Skin of body (tissue), 2 donors: Measurements from ENCODE around the gene INTS4. TPM values are rescaled to one million over a fixed set of nuclear protein-coding genes. Genes with fewer than 3 reads are reported as not detected.
"Not testable (repeated sequence)": the region's sequence is repeated elsewhere in the genome, so short reads cannot be mapped to it uniquely, and the experiment has no call there.

ENCODE experiments used
- DNase-seq: peaks from one replicate; lab custom pipeline; 2025; lab: John Stamatoyannopoulos, UW
- total RNA-seq: library from RNA; depleted of rRNA; stranded (reverse); fragments of >200 nt; gene quantifications from one replicate; pipeline ENCODE4 v1.2.3, GENCODE V29; 2014

The INTS4 gene
- total RNA-seq, 1 donor from 2014 or later, result 43.2 TPM

DNA sequence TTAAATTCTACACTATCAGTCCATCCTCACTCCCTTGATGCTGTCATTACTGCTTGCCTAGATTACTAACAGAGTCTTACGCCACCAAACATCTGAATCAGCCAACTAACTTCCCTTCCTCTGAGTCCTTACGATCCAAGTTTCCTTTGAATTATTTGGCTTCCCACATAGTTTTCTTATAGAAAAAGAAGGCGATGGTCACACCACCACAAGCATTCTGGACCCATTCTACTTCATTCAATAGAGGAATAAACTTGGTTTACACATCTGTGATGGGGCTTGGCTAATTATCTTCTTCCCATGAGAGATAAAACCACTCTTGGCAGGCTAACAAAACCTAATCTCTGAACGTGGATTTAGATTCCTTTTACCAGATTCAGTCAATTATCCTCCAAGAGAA is 35.0 kb downstream of the INTS4 start:
- DNase-seq, result no peak

DNA sequence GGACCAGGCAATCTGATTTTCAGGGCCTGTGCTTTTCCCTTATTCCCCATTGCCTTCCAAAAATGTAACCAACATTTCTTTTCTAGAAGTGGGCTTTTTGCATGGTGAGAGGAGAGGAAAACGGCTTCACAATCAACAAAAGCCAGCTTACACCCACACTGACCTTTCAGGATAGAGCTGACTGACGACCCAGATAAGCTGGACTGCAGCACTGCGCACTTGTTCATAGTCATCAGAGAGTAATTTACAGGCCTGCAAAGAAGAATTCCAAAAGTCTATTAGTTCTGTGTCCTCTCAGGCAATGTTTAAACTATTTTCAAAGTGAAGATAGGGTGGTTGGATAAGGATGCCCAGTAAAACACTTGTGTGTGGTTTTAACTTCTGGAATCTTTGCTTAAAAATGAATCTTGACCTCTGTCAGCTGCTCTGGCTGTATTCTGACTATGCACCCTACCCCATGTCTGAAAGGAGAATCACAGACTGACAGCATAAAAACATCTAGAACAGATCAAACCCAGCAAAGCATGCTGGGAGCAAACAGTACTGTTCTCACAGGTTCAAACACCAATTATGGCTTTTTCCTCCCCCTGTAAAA is 35.8 kb downstream of the INTS4 start:
- DNase-seq, result not testable (repeated sequence)

DNA sequence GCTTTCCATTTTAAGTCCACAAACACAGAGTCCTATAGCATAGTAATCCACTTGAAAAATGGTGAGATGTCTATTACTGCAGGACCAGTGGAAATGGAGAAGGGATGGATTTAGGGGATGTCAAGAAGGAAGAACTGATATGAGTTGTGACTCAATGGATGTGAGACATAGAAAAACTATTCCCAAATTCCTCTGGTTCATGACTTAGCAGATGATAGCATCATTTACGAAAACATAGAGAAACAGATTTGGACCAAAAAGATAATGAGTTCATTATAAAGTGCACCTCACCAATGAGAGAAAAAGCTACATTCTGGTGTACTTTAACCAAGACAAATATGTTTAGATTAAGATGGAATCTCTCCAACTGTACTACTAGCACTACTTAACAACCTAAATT is 51.2 kb downstream of the INTS4 start:
- DNase-seq, result not testable (repeated sequence)

DNA sequence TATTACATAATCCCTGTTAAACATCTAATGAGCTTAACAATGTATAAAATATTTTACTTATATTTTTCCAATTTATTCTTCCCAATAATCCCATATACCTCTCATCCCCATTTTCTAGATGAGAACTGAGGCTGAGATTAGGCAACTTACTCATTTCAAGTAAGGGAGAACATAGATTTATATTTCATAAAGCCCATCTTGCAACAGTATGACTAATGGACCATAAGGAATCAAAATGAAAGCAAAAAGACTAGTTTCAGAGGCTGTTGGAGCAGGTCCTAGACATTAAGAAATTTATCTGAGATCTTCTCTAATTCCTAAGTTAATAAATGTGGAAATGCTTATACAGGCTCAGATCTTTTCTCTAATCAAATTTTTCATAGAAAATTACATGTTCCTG is 52.0 kb downstream of the INTS4 start:
- DNase-seq, result not testable (repeated sequence)

DNA sequence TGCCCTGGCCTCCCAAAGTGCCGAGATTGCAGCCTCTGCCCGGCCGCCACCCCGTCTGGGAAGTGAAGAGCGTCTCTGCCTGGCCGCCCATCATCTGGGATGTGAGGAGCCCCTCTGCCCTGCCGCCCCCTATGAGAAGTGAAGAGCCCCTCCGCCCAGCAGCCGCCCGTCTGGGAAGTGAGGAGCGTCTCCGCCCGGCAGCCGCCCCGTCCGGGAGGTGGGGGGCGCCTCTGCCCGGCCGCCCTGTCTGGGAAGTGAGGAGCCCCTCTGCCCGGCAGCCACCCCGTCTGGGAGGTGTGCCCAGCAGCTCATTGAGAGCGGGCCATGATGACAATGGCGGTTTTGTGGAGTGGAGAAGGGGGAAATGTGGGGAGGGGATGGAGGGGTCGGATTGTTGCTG is 60.9 kb downstream of the INTS4 start:
- DNase-seq, result not testable (repeated sequence)

DNA sequence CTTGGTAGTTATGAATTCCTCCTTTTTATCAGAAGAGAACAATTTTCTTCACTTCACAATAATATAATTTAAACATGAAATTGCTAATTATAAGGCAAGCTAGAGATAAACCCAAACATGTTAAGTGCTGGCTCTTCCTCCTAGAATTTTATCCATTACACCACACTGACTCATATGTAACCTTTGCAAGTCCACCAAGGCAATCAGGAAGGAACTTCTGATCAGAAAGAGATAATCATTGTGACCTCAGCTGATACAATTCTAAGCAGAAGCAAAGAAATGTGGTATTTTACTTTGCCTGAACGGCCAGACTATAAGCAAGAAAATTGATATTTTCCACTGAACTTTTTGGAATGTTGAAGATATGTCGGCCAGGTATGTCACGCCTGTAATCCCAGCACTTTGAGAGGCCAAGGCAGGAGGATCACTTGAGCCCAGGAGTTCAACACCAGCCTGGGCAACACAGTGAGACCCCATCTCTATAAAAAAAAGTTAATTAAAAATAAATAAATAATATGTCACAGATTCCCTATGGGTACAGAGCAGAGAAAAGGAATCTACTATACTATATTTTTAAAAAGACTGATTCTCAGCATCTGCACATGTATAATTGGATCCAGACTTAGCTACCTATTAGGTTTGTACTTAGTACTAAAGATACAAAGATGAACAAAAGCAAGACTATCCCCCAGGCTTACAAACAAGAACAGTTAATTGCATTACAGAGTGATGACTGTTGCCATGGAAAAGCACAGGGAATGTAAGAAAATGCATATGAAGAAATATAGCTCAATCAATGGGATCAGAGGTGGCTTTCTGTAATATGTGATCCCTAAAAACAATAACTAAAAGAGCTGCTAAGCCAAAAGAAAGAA is 63.9 kb downstream of the INTS4 start:
- not testable (repeated sequence) for DNase-seq

DNA sequence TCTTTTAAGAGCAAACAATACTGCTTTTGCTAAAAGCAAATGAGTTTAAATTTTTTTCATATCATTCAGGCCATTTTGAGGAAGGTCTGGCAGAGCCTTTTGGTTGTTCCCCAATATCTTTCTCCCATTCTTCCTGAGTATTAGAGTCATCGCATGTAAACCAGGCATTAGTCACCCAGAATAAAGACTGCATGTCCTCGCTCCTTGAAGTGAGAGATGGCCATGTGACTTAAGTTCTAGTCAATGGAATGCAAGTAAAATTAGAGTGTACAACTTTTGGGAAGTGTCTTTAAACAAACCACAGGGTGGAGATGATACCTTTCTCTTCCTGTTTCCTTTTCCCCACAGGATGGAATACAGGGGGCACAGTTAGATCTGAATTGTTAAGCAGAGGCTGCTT is 76.8 kb downstream of the INTS4 start:
- not testable (repeated sequence) for DNase-seq

DNA sequence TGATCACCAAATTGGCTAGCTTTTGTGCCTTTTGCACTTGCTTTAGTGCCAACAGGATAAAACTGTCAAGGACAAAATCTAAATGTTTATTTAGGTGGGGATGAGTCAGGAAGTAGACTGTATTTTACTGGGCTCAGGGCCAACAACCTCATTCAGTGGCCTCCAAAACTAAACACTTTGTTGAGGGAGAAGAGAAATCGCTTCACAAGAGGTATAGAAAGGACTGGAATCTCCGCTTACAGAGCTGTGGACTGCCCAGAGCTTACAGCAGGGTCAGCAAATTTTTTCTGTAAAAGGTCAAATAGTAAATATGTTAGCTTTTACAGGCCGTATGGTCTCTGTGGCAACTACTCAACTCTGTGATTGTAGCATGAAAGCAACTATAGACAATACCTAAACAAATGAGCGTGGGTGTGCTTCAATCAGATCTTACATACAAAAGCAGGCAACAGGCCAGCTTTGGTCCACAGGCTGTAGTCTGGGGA is 80.1 kb downstream of the INTS4 start:
- not testable (repeated sequence) for DNase-seq

DNA sequence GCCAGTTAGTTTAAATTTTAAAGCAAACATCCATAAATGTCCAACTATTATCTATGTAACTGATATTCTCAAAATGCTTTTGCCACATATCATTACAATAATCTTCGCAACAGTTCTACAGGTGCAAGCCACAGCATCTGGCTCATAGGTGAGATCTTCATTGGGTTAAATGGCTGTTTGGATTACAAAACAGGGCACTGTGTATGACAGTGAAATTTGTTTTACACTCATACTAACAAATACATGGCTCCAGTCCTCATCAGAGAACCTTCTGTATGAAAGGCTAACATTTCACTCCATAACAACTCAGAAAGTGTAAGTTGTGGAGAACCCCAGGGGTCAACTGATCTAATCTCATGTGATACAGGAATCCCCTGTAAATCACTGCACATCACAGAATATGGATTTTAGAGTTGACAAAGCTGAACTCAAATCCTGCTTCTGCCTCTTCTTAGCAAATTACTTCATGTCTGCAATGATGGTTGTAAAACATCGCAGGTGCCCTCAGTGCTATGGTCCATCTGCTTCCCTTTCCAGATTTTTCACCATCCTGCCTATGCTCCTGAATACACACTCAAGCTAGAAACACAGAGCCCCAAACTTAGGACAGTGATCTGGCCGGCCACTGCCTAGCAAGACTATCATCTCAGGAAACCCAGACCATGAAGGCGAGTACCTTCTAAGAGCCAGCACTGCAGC is 80.7 kb downstream of the INTS4 start:
- not testable (repeated sequence) for DNase-seq

DNA sequence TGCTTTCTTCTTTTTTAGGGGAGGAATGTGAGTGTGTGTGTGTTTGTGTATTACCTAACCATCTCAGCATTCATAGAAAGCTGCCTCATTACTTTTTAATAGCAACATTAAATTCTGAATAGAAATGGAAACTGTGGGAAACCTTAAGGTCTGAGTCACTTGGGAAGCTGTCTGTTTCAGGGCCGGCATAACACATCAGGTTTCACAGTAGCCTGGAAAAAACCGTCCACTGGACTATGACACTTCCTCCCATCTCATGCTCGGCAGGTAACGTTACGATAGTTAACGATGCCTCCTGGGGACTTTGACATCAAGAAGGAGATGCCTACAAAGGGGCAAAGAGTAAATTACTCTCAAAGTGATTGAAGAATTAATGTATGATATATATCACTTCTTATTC is 83.6 kb downstream of the INTS4 start:
- not testable (repeated sequence) for DNase-seq

DNA sequence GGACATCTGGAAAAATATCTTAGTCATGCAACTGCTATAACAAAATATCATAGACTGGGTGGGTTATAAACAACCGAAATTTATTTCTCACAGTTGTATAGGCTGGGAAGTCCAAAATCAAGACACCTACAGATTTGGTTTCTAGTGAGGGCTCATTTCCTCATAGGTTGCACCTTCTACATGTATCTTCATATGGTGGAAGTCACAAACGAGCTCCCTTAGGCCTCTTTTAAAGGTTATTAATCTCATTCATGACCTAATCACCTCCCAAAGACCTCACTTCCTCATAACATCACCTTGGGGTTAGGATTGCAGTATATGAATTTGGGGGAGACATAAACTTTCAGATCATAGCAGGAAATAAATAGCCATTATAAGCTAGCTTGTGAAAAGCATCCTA is 85.2 kb downstream of the INTS4 start:
- DNase-seq, result no peak

DNA sequence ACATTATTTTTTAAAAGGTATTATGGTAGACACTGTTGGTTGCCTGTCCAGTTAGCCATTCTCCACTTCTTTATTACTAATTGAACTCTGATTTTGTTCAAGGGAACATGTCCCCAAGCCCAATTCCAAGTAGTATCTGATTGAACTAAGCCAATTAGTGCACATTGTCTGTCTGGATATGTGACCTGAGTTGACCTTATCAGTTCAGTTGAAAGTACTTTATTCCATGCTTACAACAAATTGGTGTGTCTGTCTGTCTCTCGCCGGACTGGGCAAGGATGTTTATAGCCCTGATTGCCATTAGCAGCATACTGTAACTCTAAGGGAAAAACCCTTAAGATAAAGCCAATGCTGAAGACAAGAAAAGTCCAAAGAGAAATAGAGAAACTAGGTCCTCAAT is 85.6 kb downstream of the INTS4 start:
- no peak for DNase-seq

DNA sequence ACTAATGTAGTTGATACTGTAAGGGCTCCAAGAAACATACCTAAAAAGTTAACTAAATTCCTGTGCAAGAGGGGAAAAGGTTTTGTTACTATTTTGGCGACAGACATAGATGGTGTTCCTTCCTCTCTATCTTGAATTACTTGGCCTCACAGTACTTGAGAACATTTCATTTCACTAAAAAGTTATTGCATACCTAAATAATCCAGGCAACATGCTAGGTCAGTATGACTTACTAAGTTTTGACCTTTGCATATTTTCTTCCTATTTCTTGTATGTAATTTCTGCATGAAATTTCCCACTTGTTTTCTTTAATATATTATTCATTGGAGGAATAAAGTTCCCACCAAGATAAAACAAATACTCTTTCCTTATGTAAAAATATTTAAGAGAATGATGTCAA is 99.5 kb downstream of the INTS4 start:
- DNase-seq, result not testable (repeated sequence)

DNA sequence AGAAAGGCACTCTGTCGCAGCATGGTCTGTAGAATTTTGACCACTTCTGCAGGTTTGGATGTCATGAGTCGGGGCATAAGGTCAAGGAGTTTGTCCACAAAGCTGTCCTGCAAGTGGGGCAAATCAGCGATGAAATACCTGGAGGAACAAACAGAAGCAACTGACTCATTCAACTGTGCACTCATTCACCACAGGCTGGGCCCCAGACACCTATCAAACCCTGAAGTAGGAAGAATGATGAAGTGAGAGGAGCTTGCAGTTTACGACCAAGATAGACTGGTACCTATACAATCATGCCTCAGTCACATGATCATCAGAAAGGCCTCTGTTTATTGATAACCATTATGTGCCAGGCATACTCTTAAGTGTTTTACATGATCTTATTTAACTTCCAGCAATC is 102.8 kb downstream of the INTS4 start:
- DNase-seq, result not testable (repeated sequence)

DNA sequence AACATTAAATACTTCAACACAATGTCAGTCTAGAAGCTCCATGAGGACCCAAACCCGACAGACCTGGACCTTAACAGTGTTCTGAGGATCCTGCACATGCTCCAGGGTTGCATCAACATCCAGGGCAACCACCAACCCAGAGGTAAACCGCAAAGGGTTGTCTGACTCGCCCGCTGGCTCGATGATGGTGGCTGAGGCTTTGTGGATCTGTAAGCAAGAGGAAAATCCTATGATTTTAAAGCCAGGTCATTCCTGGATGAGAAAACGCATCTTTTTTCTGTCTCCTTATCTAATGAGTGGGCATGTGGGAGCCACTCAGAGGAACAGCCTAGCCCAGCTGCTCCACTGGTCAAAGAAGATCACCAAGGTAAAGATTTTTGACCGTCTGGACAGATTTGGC is 103.2 kb downstream of the INTS4 start:
- not testable (repeated sequence) for DNase-seq

DNA sequence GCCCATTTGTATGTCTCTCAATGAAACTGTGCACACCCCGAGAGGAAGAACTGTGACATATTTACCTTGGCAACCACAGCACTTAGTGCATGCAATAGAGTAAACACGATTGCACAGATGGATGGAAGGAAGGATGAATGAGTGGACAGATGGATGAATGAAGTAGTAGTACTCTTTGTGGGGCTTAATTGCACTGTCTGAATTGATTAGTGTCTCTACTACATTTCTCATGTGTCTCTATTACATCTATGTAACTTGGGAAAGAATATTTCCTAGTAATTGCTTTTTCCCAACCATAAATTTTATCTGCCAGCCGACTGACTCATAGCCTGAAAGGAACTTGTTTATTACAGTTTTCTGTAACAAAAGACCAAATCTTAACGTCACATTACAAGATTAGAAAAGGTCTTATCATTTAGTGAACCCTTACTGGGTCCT is 103.8 kb downstream of the INTS4 start:
- DNase-seq, result not testable (repeated sequence)

DNA sequence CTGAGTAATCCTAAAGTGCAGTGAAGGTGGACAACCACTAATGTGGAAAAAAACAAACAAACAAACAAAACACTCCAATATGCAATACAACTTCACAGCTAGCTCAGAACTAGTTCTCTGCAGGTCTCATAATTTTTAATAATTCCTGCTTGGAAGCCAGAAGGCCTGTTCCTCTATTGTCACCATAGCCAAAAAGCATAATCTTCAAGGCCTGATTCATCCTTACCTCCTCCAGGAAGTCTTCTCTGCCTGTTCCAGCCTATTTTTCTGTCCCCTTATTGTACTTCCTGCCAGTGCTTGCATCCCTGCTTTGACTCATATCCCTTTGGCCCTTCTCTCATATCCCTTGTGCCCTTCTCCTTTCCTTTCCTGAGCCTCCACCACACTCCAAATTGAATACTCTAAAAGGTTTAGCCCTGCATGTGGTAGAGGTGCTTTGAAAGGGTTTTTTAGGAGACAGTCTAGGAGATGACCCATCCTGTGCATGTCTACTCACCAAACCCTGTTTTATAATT is 104.3 kb downstream of the INTS4 start:
- DNase-seq, result not testable (repeated sequence)

DNA sequence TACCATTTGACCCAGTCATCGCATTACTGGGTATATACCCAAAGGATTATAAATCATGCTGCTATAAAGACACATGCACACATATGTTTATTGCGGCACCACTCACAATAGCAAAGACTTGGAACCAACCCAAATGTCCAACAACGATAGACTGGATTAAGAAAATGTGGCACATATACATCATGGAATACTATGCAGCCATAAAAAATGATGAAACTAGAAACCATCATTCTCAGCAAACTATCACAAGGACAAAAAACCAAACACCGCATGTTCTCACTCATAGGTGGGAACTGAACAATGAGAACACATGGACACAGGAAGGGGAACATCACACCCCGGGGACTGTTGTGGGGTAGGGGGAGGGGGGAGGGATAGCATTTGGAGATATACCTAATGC is 105.4 kb downstream of the INTS4 start:
- not testable (repeated sequence) for DNase-seq

DNA sequence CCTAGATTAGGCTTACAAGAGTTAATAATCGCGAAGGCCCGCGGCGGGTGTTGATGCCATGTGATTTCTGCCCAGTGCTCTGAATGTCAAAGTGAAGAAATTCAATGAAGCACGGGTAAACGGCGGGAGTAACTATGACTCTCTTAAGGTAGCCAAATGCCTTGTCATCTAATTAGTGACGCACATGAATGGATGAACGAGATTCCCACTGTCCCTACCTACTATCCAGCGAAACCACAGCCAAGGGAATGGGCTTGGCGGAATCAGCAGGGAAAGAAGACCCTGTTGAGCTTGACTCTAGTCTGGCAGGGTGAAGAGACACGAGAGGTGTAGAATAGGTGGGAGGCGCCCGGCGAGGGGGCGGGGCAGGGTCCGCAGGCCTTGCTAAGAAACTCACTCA is 108.1 kb downstream of the INTS4 start:
- DNase-seq, result no peak

DNA sequence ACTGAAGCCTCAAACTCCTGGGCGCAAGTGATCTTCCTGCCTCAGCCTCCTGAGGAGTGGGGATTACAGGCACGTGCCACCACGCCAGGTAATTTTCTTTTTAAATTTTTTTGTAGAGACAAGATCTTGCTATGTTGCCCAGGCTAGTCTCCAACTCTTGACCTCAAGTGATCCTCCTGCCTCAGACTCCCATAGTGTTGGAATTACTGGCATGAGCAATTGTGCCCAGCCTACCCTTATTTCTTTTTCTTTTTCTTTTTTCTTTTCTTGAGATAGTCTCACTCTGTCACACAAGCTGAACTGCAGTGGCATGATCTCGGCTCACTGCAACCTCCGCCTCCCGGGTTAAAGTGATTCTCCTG is 109.7 kb downstream of the INTS4 start:
- DNase-seq, result no peak

DNA sequence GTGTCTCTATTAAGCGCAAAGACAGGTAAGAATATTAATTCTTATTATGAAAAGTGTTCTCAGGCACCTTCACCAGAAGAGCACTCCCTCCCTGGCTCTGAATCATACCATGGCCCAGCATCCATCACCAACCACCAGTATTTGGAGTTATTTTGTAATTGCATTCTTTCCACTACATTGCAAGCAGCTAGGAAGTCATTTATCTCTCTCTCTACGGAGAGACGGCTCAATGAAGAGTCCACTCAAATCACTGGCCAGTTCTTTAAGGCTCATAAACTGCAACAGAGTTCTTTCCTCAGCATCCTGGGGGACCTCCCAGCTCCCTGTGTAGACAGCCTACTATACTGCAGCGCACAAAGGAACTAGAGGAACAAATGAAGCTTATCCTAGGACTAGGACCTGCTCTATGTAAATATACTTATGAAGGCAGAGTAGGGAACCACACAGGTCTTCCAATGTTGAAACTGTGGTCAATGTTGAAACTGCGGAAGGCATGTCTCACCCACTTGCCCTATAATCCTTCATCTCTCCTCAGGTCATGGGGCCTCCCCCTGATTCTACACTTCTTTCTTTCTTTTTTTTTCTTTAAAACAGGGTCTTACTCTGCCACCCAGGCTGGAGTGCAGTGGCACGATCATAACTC is 110.2 kb downstream of the INTS4 start:
- no peak for DNase-seq
